MCF 10A (cell line): Measurements from ENCODE around the gene ORAI1. TPM values are rescaled to one million over a fixed set of nuclear protein-coding genes. Genes with fewer than 3 reads are reported as not detected.

Source experiments
- BruUV-seq: library from RNA; stranded (reverse); fragments of 400-500 nt; replicated peaks from 2 replicates; lab custom pipeline; 2021; lab: Mats Ljungman, UMichigan
- CTCF ChIA-PET: fragments of 300-600 bp; sonication (Branson Sonifier 250); formaldehyde crosslinking; extraction: SDS; loops from one replicate; lab custom pipeline; 2021; ENCODE audit warnings: antibody characterized with exemption, inconsistent platforms; lab: Yijun Ruan, JAX
- POLR2A ChIA-PET: fragments of 300-600, 350-650 bp; sonication (Branson Sonifier 250); formaldehyde crosslinking; extraction: SDS; loops from one replicate; lab custom pipeline; 2020; ENCODE audit warnings: antibody characterized with exemption, inconsistent platforms; lab: Yijun Ruan, JAX
- DNase-seq: peaks from one replicate; pipeline ENCODE4 v3.0.0-alpha.2; 2018; ENCODE audit not compliant: unreplicated experiment
- H3K27ac Mint-ChIP-seq: one replicate; pipeline ENCODE4 v1.8.0; 2022; ENCODE audit warnings: mild to moderate bottlenecking, low read depth, mixed read lengths; ENCODE audit not compliant: unreplicated experiment
- H3K27me3 Mint-ChIP-seq: one replicate; pipeline ENCODE4 v1.8.0; 2022; ENCODE audit warnings: mixed read lengths; ENCODE audit not compliant: insufficient read depth, unreplicated experiment
- H3K36me3 Mint-ChIP-seq: one replicate; pipeline ENCODE4 v1.8.0; 2022; ENCODE audit warnings: mild to moderate bottlenecking, moderate library complexity, mixed read lengths; ENCODE audit not compliant: insufficient read depth, unreplicated experiment
- H3K4me1 Mint-ChIP-seq: one replicate; pipeline ENCODE4 v1.8.0; 2022; ENCODE audit warnings: mixed read lengths; ENCODE audit not compliant: insufficient read depth, unreplicated experiment
- H3K4me3 Mint-ChIP-seq: one replicate; pipeline ENCODE4 v1.8.0; 2022; ENCODE audit warnings: mild to moderate bottlenecking, moderate library complexity, mixed read lengths; ENCODE audit not compliant: unreplicated experiment
- H3K9me3 Mint-ChIP-seq: one replicate; pipeline ENCODE4 v1.8.0; 2022; ENCODE audit warnings: mixed read lengths; ENCODE audit not compliant: unreplicated experiment
- CTCF ChIP-seq: fragments of 200-600 bp; IDR thresholded peaks from one replicate; pipeline ENCODE4 v1.8.0; 2022; ENCODE audit warnings: antibody characterized with exemption, mild to moderate bottlenecking; ENCODE audit not compliant: unreplicated experiment
- intact Hi-C: fragments of 100-400 bp; cut with micrococcal nuclease; formaldehyde crosslinking; loops from 2 replicates; pipeline ENCODE4 v1.14.1; 2022
- total RNA-seq: library from RNA; stranded (reverse); gene quantifications from 2 replicates; pipeline ENCODE4 v1.2.3, GENCODE V29; 2022

Gene ORAI1
- total RNA-seq, 1 experiment from 2014 or later: 16.3 TPM

DNA sequence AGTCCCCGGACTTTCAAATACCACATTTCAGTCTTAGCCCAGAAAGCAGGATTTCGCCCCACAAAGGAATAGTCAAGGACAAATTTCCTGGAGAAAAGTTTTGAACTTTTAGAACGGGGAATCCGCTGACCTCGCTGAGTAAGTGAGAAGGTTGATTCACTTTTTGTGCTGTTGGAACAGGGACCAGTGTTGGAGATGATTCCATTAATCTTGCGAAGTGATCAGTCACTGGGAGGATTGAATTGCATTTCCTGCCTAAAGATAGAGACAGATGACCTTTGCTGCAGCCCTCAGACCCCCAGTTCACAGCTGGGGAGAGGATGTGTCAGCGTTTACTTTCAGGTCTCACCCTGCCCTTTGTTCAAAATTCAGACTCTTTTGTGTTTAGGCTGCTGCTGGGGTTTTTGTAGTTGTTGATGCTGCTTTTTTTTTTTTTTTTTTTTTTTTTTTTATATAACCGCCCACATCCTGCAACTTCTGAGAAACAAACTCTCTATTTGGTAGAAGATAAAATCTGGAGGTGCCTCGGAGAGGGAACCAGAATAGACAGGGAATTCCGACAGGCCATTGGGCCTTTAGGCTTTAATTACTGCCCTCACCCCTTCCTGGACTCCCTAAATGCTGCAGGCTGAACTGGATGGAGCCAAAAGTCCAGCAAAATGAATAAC is 35.7 kb upstream of the ORAI1 start:
- no peak for DNase-seq

GRCh38 chr12:121592320-121592719 is 34.0 kb upstream of the ORAI1 start:
- ChIA-PET CTCF (interaction anchor here (0.6 to 0.7 kb wide), 2 partner anchors 30 to 98 kb away, joined by 3 to 4 read pairs; no protein-coding TSS in a partner anchor), POLR2A (no interaction called here)
- intact Hi-C loops: no loop called here
- peaks cover 7% of the 10 kb centered on the region for H3K36me3 Mint-ChIP-seq
- no peaks in the 10 kb centered on the region for H3K4me1 Mint-ChIP-seq
- no peak for DNase-seq
- no peaks in the 10 kb centered on the region for H3K9me3 Mint-ChIP-seq
- H3K27me3 Mint-ChIP-seq: no peaks in the 10 kb centered on the region
- no peak overlapping the region for H3K27ac Mint-ChIP-seq
- no TSS peak for BruUV-seq
- H3K4me3 Mint-ChIP-seq: no peak overlapping the region
- no peak for TF ChIP-seq CTCF

More for the DNA sequence above, 35.7 kb upstream of the ORAI1 start:
- TF ChIP-seq CTCF: no peak
- Mint-ChIP-seq H3K27me3 (no peaks in the 10 kb centered on the region), H3K4me3 (peak overlapping the region; percentile 60), H3K9me3 (no peaks in the 10 kb centered on the region), H3K4me1 (no peaks in the 10 kb centered on the region), H3K36me3 (peaks cover 7% of the 10 kb centered on the region), H3K27ac (no peak overlapping the region)
- CTCF ChIA-PET: interaction anchor here (0.6 to 1.1 kb wide), 2 partner anchors 19 to 33 kb away, joined by 3 to 4 read pairs; no protein-coding TSS in a partner anchor
- no TSS peak for BruUV-seq
- POLR2A ChIA-PET: interaction anchor here (1.2 kb wide), 1 partner anchor 10 kb away, joined by 3 read pairs; the partner anchor contains the start of gene KDM2B
- intact Hi-C loops: no loop called here

GRCh38 chr12:121595520-121595919 is 30.8 kb upstream of the ORAI1 start:
- DNase-seq: no peak
- Mint-ChIP-seq H3K4me1 (no peaks in the 10 kb centered on the region), H3K4me3 (no peak overlapping the region), H3K9me3 (no peaks in the 10 kb centered on the region), H3K36me3 (no peaks in the 10 kb centered on the region), H3K27ac (no peak overlapping the region), H3K27me3 (no peaks in the 10 kb centered on the region)
- intact Hi-C loops: no loop called here
- TF ChIP-seq CTCF: no peak
- BruUV-seq: no TSS peak
- ChIA-PET POLR2A (no interaction called here), CTCF (no interaction called here)

DNA sequence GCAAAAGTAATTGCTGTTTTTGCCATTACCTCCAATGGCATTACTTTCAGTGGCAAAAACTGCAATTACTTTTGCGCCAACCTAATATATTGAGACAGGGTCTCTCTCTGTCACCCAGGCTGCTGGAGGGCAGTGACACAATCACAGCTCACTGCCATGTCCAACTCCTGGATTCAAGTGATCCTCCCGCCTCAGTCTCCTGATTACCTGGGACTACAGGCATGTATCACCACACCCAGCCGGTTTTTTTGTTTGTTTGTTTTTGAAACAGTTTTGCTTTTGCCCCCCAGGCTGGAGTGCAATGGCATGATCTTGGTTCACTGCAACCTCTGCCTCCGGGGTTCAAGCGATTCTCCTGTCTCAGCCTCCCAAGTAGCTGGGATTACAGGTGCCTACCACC is 29.8 kb upstream of the ORAI1 start:
- no peaks in the 10 kb centered on the region for H3K4me1 Mint-ChIP-seq
- no peak overlapping the region for H3K27ac Mint-ChIP-seq
- DNase-seq: no peak
- intact Hi-C loops: no loop called here
- H3K36me3 Mint-ChIP-seq: no peaks in the 10 kb centered on the region
- no TSS peak for BruUV-seq
- CTCF ChIA-PET: interaction anchor here (0.6 kb wide), 1 partner anchor 105 kb away, joined by 3 read pairs; no protein-coding TSS in a partner anchor
- TF ChIP-seq CTCF: no peak
- POLR2A ChIA-PET: no interaction called here
- H3K4me3 Mint-ChIP-seq: no peak overlapping the region
- H3K9me3 Mint-ChIP-seq: no peaks in the 10 kb centered on the region
- H3K27me3 Mint-ChIP-seq: no peaks in the 10 kb centered on the region
